Spleen (tissue), 11 donors: ENCODE data around the gene RPL29. TPM values are rescaled to one million over a fixed set of nuclear protein-coding genes. Genes with fewer than 3 reads are reported as not detected.

Source experiments
- DNase-seq: peaks from one replicate; pipeline ENCODE4 v3.0.0-alpha.2; 2020
- H3K27ac ChIP-seq, 8 donors: fragments of 200-600 bp; sonication (generic) in 7 of 8; 1 replicate in 4 of 8; 2 replicates in 4 of 8; pipeline versions ENCODE4 v1.5.0 to v1.8.0; 2016 to 2021; ENCODE audit warnings: inconsistent platforms in 4 of 8, mild to moderate bottlenecking in 4 of 8, moderate library complexity in 1 of 8
- H3K27me3 ChIP-seq, 7 donors: fragments of 200-600 bp; sonication (generic) in 6 of 7; replicated peaks in 1 of 7; 1 replicate in 4 of 7; 2 replicates in 3 of 7; pipeline versions ENCODE4 v1.5.0 to v1.8.0; 2016 to 2021; ENCODE audit warnings: inconsistent platforms in 3 of 7, mild to moderate bottlenecking in 1 of 7
- H3K36me3 ChIP-seq, 6 donors: fragments of 200-600 bp; sonication (generic) in 5 of 6; 1 replicate in 4 of 6; 2 replicates in 2 of 6; pipeline versions ENCODE4 v1.5.0 to v1.8.0; 2016 to 2021; ENCODE audit warnings: inconsistent platforms in 2 of 6
- H3K4me1 ChIP-seq, 6 donors: fragments of 200-600 bp; sonication (generic) in 5 of 6; 1 replicate in 3 of 6; 2 replicates in 3 of 6; pipeline versions ENCODE4 v1.5.0 to v1.8.0; 2016 to 2021; ENCODE audit warnings: inconsistent platforms in 3 of 6
- H3K4me3 ChIP-seq, 8 donors: fragments of 200-600 bp; sonication (generic) in 7 of 8; 1 replicate in 4 of 8; 2 replicates in 4 of 8; pipeline versions ENCODE4 v1.5.0 to v1.8.0; 2016 to 2021; ENCODE audit warnings: inconsistent platforms in 4 of 8, mild to moderate bottlenecking in 4 of 8, moderate library complexity in 2 of 8
- H3K9me3 ChIP-seq, 8 donors: fragments of 200-600 bp; sonication (generic) in 7 of 8; 1 replicate in 4 of 8; 2 replicates in 4 of 8; pipeline versions ENCODE4 v1.5.0 to v1.8.0; 2016 to 2021; ENCODE audit warnings: inconsistent platforms in 4 of 8
- CTCF ChIP-seq, 11 experiments: fragments of 200-600 bp in 7 of 11; fragments of 450-650 bp in 4 of 11; sonication (generic) in 4 of 11; IDR thresholded peaks in 8 of 11; conservative IDR thresholded peaks in 3 of 11; 1 replicate in 7 of 11; 2 replicates in 4 of 11; pipeline versions ENCODE4 v1.4.0 to v1.8.0; 2016 to 2021; ENCODE audit warnings: antibody characterized with exemption in 11 of 11, inconsistent platforms in 4 of 11, mild to moderate bottlenecking in 1 of 11
- POLR2A ChIP-seq, 3 donors: fragments of 450-650 bp; IDR thresholded peaks; one replicate each; pipeline ENCODE4 v1.5.1; 2017; ENCODE audit warnings: antibody characterized with exemption in 3 of 3, mild to moderate bottlenecking in 1 of 3
- POLR2AphosphoS5 ChIP-seq, 3 donors: sonication (generic); formaldehyde crosslinking; IDR thresholded peaks; one replicate each; pipeline ENCODE4 v1.5.1; 2017; ENCODE audit warnings: antibody characterized with exemption in 3 of 3
- WGBS, 5 donors: extraction: QIAGEN DNeasy Blood & Tissue Kit in 3 of 5; methylation state at CpG; one replicate each; pipeline versions ENCODE4 v1.1.5 to v1.1.7; 2013 to 2018; 5-methylcytosine and 5-hydroxymethylcytosine counted together
- intact Hi-C: fragments of 100-400 bp; cut with DNase I; formaldehyde crosslinking; loops from one replicate; pipeline ENCODE4 v1.15.0; 2023; ENCODE audit warnings: low total_unique reads
- polyA plus RNA-seq, 3 donors: library from polyadenylated mRNA; stranded (reverse); fragments of 200-250 nt; gene quantifications; one replicate each; pipeline ENCODE4 v1.2.1, GENCODE V29; 2013
- total RNA-seq, 7 donors: library from RNA; depleted of rRNA in 3 of 7; stranded (reverse); fragments of >200 nt in 3 of 7; fragmentation: NEBNext Ultra II Directional in 4 of 7; extraction: Animal tissue kit (Norgen Biotek cat#: 25700) in 4 of 7; gene quantifications; one replicate each; pipeline versions ENCODE4 v1.1.0 to v1.2.1, GENCODE V29; 2016 to 2021
- donor health status: healthy with polysubstance abuse.
- donor health status: DM: no; HTN: no; CAD: no; lungs with moderate emphysema.
- donor health status: DM: no; HTN: no; CAD: no.
- donor health status: Bipolar disorder and iron deficiency.
- donor health status: healthy.
- donor health status: DM: no; HTN: no; CAD: no.
- donor health status: DM: yes; HTN: yes; CAD: no.

RPL29 gene
- total and polyA plus RNA-seq, 10 donors, result 684 to 4,302 (median 1,095) TPM

- peaks cover 0 to 6% (median 0%) of the 10 kb centered on the region in 6 donors for H3K36me3 ChIP-seq
- TF ChIP-seq POLR2AphosphoS5 (IDR thresholded peaks at IDR 0.05) (no peak), CTCF (IDR thresholded peaks at IDR 0.05 in 8 of 11, conservative IDR thresholded peaks at IDR 0.05 in 3 of 11) (no peak), POLR2A (IDR thresholded peaks at IDR 0.05) (no peak)
- no peaks in the 10 kb centered on the region for H3K27me3 ChIP-seq
- H3K9me3 ChIP-seq, result no peaks in the 10 kb centered on the region
- H3K27ac ChIP-seq, result peak overlapping the region in 7 of 8 donors; percentile 87 to 98 (median 96)
- no peak overlapping the region for H3K4me3 ChIP-seq
- intact Hi-C loops, result no loop called here
- peaks cover 17 to 48% (median 33%) of the 10 kb centered on the region in 6 donors for H3K4me1 ChIP-seq
- DNase-seq, result no peak
Measured at GRCh38 chr3:51984269-51984647, 11.4 kb downstream of the RPL29 start.

GRCh38 chr3:51983578-51984268, 12.0 kb downstream of the RPL29 start:
- Histone ChIP-seq H3K36me3 (peaks cover 0 to 6% (median 0%) of the 10 kb centered on the region in 6 donors), H3K27ac (peak overlapping the region; percentile 87 to 98 (median 96)), H3K9me3 (no peaks in the 10 kb centered on the region), H3K4me3 (peak overlapping the region; percentile 33 to 78 (median 64)), H3K27me3 (no peaks in the 10 kb centered on the region), H3K4me1 (peaks cover 17 to 48% (median 33%) of the 10 kb centered on the region in 6 donors)
- 24 to 75% (median 71%) methylated on average over 7 to 22 of the region's 22 CpGs for WGBS, 5 donors
- intact Hi-C loops, result no loop called here
- DNase-seq, result no peak
- TF ChIP-seq POLR2A (IDR thresholded peaks at IDR 0.05), result no peak
- TF ChIP-seq CTCF (IDR thresholded peaks at IDR 0.05 in 8 of 11, conservative IDR thresholded peaks at IDR 0.05 in 3 of 11), result no peak
- TF ChIP-seq POLR2AphosphoS5 (IDR thresholded peaks at IDR 0.05), result no peak

GRCh38 chr3:51982838-51983577, 12.7 kb downstream of the RPL29 start, which contains the start of gene ACY1:
Gene ACY1 (plus strand): TSS chr3:51983535. CDS start chr3:51984065, 530 bp downstream.
- H3K36me3 ChIP-seq, result peaks cover 0 to 6% (median 0%) of the 10 kb centered on the region in 6 donors
- H3K9me3 ChIP-seq, result no peaks in the 10 kb centered on the region
- peak within 1 kb of the TSS; percentile 33 to 78 (median 64) for H3K4me3 ChIP-seq
- peak within 1 kb of the TSS; percentile 87 to 98 (median 96) for H3K27ac ChIP-seq
- DNase-seq, result peak; percentile 96
- TF ChIP-seq CTCF (IDR thresholded peaks at IDR 0.05 in 8 of 11, conservative IDR thresholded peaks at IDR 0.05 in 3 of 11) (no peak), POLR2A (IDR thresholded peaks at IDR 0.05) (peak in 2 of 3 donors; percentile 36 to 58), POLR2AphosphoS5 (IDR thresholded peaks at IDR 0.05) (peak; percentile 89 to 94 (median 93))
- no peaks in the 10 kb centered on the region for H3K27me3 ChIP-seq
- intact Hi-C loops, result no loop called here
- peaks cover 17 to 48% (median 33%) of the 10 kb centered on the region in 6 donors for H3K4me1 ChIP-seq
- 0 to 1% (median 0%) methylated on average over 21 to 68 of the region's 68 CpGs for WGBS, 5 donors

- H3K36me3 ChIP-seq, result peaks cover 0 to 6% (median 0%) of the 10 kb centered on the region in 6 donors
- WGBS, 5 donors, result 4 to 9% (median 8%) methylated on average over 4 of the region's 4 CpGs
- peaks cover 17 to 51% (median 35%) of the 10 kb centered on the region in 6 donors for H3K4me1 ChIP-seq
- no peaks in the 10 kb centered on the region for H3K27me3 ChIP-seq
- no peaks in the 10 kb centered on the region for H3K9me3 ChIP-seq
- H3K27ac ChIP-seq, result peak overlapping the region; percentile 87 to 98 (median 96)
- peak overlapping the region; percentile 33 to 78 (median 64) for H3K4me3 ChIP-seq
- DNase-seq, result no peak
- intact Hi-C loops, result no loop called here
- TF ChIP-seq POLR2A (IDR thresholded peaks at IDR 0.05) (no peak), CTCF (IDR thresholded peaks at IDR 0.05 in 8 of 11, conservative IDR thresholded peaks at IDR 0.05 in 3 of 11) (peak in 7 of 11 experiments; percentile 33 to 57 (median 43))
Measured at GRCh38 chr3:51982352-51982837, 13.3 kb downstream of the RPL29 start.
